GM19452 (cell line): ENCODE results near the gene DIS3L.
"Not testable (repeated sequence)": the region's sequence is repeated elsewhere in the genome, so short reads cannot be mapped to it uniquely, and the experiment has no call there.

ENCODE experiments used
- ATAC-seq: cut with Tn5 transposase; IDR thresholded peaks from one replicate; pipeline ENCODE4 v1.9.1; 2021; ENCODE audit not compliant: unreplicated experiment

The DIS3L gene

DNA sequence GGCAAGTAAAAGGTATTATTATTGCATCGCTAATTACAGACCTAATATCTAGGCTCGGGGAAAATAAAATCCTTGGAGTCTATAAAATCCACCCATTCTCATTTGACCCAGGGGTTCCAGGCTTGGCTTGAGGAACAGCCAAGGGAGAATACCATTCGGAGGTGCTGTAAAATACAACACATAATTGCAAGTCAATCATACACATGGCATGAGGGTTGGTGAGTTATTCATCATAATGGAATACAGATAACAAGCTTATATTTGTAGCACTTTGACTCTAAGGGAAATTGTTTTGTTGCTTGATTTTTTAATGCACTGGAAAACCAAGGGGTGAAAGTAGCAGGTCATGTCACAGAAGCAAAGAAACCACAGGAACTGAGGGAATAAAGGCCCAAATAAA, 16.8 kb upstream of the DIS3L start:
- ATAC-seq, result no peak

DNA sequence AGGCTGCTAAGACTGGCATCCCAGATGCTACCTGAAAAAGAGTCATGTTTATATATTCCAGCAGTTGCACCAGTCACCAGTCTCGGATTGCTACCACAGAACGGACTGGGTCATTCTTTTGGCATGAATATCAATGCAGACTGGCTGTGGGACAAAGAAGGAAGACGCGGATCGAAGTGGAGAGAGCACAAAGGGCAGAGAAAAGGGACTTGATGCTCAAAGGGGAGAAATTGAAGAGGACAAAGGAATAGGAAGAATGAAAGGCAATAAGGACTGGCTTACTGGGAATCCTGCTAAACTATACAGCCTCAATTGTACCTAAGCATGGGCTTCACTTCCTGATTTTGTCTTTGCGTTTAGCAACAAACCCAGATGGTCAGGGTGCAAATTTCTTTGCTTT, 15.3 kb upstream of the DIS3L start:
- no peak for ATAC-seq

DNA sequence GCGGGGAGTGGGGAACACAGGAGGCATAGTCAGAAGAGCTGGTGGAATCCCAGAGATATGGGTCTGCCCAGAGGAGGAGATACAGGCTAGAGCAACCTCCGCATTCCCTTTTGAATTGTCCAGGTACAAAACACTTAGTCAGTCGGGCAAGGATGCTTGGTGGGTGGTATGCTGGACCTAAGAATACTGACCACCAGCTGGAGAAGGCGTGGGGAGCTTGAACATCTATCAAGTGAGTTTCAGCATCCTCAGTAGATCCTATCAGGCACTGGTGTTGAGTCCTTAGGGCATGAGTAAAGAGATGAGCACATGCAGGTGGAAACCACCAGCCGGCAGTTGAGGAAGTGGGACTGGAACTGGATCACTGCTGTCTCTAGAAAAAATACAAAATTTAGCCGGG, 14.7 kb upstream of the DIS3L start:
- ATAC-seq, result no peak

DNA sequence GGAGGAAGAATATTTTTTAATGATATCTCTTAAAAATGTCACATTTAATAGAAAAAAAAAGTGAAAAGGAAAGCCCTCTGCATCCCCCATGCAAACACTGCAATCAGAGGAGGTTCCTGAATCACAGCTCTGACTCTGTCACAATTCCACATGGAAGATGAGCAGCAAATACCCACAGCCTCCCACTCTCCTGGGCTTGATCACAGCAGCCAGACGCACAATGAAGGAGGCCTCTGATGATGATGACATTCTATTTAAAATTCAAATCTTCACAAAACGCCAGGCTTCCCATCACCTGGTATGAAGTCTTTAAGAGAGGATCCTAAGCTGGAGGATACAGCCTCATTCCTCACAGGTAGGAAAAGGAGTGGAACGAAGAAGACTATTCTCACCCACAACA, 9.1 kb upstream of the DIS3L start:
- ATAC-seq, result no peak

DNA sequence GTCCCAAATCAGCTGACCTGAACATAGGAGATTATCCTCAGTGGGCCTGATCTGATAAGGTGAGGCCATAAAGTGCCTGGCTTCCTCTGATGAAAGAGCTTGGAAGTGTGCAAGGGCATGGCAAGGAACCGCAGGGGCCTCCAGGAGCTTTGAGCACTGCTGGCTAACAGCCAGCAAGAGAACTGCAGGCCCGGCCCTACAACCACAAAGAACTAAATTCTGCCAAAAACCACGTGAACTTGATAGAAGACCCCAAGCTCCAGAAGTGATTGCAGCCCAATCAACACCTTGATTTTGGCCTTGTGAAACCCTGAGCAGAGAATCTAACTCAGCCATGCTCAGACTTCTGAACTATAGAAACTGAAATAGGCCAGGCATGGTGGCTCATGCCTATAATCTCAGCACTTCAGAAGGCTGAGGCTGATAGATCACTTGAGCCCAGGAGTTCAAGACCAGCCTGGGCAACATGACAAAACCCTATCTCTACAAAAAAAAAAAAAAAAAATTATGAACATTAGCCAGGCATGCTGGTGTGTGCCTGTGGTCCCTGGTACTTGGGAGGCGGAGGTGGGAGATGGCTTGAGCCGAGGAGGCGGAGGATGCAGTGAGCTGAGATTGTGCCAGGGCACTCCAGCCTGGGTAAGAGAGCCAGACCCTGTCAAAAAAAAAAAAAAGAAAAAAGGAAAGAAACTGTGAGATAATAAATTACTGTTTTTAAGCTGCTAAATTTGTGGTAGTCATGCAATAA, 7.7 kb upstream of the DIS3L start:
- ATAC-seq, result no peak

DNA sequence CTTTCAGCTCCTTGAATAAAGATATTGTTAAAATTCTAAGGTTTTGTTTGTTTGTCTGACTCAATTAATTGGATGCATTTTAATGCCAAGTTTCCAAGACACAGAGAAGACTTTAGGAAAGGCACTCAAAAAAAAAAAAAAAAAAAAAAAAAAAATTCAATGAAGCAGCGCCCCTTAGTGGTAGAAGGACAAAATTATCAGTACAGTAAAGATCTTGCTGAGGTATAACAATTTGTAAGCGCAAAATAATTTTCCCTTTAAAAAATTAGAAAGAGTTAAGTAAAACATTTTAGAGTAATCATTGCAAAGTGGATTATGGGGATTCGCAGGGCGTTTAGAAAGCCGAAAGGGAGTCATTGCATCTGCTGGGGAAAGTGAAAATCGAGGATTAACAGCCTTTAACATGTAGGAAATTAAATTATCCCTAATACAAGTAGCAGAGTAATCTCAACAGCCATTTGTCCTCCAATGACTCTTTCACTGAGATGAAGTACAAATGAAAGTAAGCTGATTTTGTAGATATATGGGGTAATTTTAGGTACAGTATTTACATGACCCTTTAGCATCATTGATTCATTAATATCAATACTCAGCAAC, 5.8 kb upstream of the DIS3L start:
- no peak for ATAC-seq

DNA sequence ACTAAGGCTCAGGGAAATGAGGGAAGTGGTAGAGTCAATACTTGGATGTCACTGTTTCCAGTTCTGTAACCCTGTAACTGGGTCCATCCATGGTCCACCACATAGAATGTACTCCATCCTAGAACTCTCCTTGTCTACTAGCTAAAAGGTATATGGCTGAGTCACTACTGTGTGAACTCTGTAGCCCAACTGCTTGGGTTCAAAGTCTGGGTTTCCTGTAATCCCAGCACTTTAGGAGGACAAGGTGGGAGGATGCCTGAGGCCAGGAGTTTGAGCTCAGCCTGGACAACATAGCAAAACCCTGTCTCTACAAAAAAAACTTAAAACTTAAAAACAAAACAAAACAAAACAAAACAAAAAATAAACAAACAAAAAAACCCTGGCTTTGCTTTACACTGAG, 5.3 kb upstream of the DIS3L start:
- no peak for ATAC-seq

DNA sequence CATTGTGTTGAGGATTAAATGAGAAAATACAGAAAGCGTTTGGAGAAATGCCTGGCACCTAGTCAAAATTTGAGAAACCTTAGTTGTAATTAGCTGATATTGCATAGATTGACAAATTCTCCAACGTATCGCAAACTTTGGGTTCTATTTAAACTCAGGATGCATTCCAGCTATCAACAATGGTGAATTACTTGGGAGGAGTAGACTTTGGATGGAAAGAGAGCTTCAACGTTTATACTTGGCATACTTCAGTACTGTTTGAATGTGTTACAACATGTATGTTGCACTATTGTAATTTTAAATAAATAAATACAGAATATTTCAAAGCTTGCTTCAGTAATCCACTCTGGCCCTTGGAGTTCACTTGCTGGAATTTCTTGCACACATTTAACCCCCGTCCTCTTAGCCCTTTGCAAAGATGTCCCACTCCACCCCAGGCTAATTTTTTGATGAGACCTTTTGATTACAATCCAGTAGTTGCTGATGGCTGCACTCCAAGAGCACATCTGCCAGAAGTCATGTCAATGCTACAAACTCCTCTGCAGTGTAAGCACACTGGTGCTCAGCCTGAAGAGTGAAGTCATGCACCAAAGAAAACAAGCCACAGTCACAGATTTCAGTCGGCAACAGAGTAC, 4.7 kb upstream of the DIS3L start:
- ATAC-seq, result no peak

DNA sequence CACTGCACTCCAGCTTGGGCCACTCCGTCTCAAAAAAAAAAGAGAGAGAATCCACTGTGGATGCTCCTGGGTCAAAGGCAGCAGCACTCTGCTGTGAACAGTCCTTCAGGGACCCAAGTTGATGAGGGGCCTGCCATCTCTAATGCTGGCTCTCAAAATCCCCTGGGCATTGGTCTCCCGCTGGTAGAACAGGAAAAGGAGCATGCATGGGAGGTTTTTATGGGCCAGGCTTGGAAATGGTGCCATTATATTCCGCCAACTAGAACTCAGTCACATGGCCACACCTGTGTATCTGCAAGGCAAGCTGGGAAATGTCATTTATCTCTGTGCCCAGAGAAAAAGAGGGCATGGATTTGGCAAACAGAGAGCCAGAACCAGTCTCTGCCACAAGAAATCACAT, 3.4 kb upstream of the DIS3L start:
- no peak for ATAC-seq

DNA sequence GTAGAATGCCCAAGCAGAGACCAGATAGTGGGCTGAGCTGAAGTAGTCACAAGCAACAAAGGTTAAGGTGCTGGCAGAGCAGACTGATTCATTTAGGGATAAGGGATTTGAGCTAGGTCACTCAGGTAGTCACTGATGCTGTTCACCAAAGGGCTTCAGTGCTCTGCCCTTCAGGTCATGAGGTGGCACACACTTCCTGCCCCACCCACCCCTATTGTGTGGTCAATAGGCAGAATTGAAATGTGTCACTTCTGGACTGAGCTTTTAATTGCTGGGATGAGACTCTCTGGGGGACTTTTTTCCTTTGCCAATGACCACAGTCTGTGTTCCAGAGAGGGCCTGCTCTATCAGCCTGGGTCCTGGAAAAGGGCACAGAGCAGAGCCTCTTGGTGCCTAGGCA, 2.9 kb upstream of the DIS3L start:
- no peak for ATAC-seq

DNA sequence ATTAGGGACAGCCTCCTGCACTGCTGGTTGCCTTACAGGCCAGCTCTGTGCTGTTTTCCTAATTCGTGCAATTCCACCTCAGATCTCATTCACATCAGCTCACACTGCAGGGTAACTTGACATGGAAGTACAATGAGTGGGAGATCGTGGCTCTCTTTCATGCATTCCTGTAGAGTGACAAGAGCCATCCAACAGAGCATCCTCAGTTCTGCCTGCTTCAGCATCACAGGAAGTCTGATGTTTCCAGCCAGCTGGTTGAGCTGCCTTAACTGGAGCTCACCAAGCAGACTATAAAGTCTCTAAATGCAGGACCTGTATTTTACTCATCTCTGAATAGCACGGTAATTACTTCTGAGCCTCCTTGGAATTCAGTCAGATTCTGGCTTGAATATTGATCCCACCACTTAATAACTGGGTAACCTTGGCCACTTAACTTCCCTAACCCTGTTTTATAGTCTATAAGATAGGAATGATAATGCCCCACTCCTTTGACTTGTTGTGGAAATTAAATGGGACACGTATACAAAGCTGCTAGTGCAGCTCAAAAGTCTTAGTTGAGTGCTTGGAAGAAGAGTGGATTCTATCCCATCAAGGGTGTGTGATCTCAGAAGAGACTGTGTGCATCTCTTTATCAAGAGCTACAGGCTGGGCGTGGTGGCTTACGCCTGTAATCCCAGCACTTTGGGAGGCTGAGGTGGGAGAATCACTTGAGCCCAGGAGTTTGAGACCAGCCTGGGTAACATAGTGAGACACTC, 1.4 kb upstream of the DIS3L start:
- ATAC-seq, result no peak

DNA sequence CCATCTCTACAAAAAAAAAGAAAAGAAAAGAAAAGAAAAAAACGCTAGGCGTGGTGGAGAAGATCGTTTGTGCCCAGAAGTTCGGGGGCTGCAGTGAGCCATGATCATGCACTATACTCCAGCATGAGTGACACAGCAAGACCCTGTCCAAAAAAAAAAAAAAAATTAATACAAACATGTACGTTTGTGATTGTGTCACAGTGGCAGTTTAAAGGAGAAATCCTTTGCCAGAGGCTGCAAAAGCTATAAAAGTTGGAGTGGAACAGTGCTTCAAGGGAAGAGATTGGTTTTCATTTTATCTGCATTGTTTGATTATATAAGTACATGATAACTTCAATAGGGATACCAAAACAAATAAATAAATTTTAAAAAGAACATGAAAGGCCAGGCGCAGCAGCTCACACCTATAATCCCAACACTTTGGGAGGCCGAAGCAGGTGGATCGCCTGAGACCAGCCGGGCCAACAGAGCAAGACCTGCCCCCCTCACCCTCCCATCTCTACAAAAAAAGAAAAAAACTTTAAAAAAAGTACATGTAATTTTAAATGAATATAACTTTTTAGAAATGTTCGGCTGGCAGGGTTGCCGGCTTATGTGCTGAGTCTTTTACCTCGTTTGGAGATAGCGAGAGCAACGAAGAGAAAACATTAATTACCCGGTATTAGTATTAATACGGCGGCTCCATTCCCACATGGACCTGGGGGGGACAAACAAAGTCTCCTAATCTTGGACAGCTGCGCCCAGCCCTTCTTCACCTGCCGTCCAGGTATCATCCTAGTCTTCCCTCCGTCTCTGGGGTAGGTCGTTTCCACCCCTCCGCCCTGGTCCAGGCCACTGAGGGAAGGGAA, 573 bp upstream of the DIS3L start:
- ATAC-seq, result no peak

DNA sequence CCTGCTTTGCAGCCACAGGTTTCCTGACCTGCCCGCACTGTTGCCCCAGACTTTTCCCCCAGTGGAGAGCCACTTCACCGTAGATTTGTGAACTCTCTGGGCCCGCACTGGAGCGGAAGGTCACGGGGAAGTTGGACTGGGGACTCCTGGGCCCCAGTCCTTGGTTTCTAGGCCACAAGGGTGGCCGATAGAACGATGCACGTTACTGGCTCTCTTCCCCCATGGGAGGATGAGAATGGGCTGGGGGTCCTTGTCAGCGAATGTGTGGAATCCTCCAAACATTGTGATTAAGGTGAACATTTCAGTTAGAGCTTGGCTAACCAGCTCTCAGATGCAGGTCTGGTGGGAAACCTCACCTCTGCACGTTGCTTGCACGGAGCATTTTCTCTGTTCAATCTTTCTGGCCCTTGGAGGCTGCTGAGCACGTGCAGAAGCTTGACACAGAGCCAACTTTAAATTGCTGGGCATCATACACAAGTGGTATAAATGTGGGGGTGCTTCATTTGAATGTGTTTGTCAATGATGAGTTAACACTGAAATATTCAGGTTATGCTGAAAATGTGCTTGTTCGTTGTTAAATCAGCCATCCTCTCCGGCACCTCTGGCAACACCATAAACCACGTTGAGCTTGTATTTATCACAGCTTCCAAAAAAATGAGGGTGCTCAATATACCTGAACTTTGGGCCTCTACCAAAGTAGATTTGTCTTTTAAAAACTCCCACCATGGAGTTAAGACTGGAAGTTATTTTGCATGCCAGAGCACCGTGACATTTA, 976 bp downstream of the DIS3L start:
- ATAC-seq, result no peak

DNA sequence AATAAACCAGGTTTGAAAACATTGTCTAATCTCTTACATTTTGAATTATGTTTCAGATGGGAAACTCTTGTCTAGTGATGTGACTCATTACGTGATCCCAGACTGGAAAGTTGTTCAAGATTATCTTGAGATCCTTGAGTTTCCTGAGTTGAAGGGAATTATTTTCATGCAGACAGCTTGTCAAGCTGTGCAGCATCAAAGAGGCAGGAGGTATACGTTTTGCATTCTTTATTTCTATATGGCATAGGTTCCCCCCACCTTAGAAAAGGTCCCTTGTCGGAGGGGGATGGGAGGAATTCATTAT, 1.5 kb downstream of the DIS3L start:
- ATAC-seq, result no peak

DNA sequence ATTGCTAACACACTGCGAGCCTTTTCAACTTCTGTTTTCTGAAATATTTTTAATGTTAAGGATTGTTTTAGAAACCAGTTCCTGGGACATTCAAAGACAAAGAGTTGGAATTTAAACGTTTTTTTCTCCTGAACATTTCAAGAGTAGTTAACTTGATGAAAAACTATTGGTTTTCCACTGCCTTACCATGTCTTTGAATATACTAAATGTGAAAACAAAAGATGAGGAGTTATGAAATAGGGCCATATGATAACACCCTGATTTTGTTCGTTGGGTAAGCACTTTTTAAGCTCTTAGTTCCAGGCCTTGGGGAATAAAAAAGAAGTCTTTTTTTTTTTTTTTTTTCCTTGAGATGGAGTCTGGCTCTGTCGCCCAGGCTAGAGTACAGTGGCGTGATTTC, 2.8 kb downstream of the DIS3L start:
- ATAC-seq, result no peak

DNA sequence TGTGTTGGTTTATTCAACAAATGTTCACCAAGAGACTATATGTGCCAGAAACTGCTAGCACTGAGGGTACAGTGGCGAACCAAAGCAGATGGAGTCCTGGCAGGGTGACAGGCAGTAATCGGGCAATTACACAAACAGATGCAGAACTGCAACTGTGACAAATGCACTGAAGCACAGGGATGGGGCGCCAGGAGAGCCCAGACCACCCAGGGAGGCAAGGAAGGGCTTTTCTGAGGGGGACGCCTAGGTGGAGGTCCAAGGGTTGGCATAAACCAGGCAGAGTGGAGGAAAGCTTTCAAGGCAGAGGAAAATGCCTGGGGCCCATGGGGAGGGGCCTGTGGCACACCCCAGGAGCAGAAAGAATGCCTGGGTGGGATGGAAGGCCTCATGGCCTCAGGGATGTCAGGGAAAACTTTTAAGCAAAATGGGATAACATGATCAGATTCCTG, 5.5 kb downstream of the DIS3L start:
- ATAC-seq, result no peak

DNA sequence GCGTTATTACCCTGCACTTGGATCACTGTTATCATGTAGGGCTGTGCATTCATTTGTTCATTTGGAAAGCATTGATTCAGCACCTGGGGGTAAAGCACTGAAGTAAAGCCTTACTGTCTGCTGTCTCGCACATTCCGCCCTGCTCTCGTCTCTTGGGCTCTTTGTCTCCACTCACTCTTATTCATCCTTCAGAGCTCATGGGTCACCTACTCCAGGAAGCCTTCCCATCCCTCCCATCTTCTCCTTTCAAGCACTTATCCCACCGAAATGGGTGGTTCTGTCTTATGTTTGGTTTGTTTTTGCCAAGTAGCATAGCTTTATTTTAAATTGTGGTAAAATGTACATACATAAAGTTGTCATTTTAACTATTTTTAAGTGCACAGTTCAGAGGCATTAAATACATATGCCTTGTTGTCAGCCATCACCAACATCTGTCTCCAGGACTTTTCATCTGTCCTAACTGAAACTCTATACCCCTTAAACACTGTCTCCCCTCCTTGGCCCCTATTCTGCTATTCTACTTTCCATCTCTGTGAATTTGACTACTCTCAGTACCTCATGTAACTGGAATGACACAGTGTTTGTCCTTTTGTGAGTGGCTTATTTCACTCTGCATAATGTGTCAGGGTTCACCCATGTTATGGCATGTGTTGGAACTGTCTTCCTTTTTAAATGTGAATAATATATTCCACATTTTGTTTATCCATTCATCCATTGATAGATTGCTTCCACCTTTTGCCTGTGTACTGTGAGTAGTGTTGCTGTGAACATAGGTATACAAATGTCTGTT, 9.3 kb downstream of the DIS3L start:
- no peak for ATAC-seq

DNA sequence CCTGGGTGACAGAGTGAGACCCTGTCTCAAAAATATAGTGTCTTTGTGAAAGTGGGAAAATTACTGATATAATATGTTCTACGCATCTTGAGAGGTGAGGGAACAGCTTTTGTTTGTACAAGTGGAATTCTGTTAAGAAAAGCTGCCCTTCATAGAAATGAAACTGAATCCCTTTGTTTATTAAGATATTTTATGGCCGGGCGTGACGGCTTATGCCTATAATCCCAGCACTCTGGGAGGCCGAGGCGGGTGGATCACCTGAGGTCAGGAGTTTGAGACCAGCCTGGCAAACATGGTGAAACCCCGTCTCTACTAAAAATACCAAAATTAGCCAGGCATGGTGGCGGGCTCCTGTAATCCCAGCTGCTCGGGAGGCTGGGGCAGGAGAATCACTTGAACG, 11.1 kb downstream of the DIS3L start:
- ATAC-seq, result not testable (repeated sequence)

DNA sequence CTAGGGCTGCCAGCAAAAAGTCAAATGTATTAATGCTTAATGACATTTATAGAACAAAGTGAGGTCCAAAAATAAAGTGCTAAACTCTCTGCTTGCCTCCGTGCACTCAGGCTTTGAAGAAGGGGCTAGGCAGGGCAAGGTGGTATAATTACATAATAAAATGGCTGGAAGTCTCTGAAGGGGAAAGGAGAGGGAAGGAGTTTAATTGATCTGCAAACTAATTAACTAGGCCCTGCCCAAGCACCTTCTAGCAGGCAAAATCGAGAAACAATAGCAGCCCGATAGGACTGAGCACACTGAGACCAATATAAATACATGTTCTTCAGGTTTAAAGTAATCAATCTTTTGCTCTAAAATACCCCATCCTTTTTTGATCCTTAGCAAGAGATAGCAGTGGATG, 13.0 kb downstream of the DIS3L start:
- ATAC-seq, result no peak

DNA sequence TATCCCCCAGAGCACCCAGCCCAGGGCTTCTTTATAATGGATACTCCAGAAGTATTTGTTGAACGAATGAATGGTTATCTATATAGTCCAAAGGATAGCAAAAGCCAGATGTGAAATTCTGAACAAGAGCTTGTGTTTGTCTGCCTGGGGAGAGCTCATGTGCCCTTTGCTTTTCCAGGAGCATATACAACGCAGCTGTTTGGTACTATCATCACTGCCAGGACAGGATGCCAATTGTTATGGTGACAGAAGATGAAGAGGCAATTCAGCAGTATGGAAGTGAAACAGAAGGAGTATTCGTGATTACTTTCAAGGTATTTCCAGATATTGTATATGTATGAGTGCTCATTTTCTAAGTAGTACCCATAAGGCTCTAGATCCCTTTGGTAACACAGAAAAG, 15.2 kb downstream of the DIS3L start:
- no peak for ATAC-seq
